H1 (cell line): Measurements from ENCODE around the gene HMGB1. TPM values are rescaled to one million over a fixed set of nuclear protein-coding genes. Genes with fewer than 3 reads are reported as not detected.

Source experiments
- BRCA1 ChIP-seq: IDR thresholded peaks from 2 replicates; pipeline ENCODE4 v1.6.1; 2012; ENCODE audit warnings: low read depth, low read length, improper control_type of control experiment
- CBX8 ChIP-seq: fragments of 300-800, 300-1000 bp; sonication (generic); IDR thresholded peaks from 2 replicates; pipeline ENCODE4 v1.7.1; 2016; ENCODE audit warnings: low read depth, low read length, borderline replicate concordance
- HDAC2 ChIP-seq, 2 experiments: fragments of 300-600 bp in 1 of 2; sonication (generic) in 1 of 2; IDR thresholded peaks; 2 replicates each; pipeline ENCODE4 v1.6.1; 2011 to 2012; ENCODE audit warnings: low read depth in 2 of 2, low read length in 2 of 2, mild to moderate bottlenecking in 2 of 2, moderate library complexity in 2 of 2, borderline replicate concordance in 1 of 2, inconsistent platforms in 1 of 2
- JUN ChIP-seq: IDR thresholded peaks from 2 replicates; pipeline ENCODE4 v1.6.1; 2011; ENCODE audit warnings: low read depth, mild to moderate bottlenecking, improper control_type of control experiment, low read length
- KDM4A ChIP-seq: IDR thresholded peaks from one replicate; pipeline ENCODE4 v1.7.1; 2012; ENCODE audit warnings: low read depth, mild to moderate bottlenecking, moderate library complexity, low read length, inconsistent platforms; ENCODE audit not compliant: severe bottlenecking
- KDM5A ChIP-seq: fragments of 200-600 bp; IDR thresholded peaks from 2 replicates; pipeline ENCODE4 v1.7.1; 2012; ENCODE audit warnings: mild to moderate bottlenecking, low read length, inconsistent platforms, mixed read lengths
- NANOG ChIP-seq: IDR thresholded peaks from 2 replicates; pipeline ENCODE4 v1.6.1; 2011; ENCODE audit warnings: low read length, low read depth, mild to moderate bottlenecking, inconsistent platforms; ENCODE audit not compliant: insufficient read depth, poor library complexity, severe bottlenecking
- POLR2AphosphoS5 ChIP-seq: IDR thresholded peaks from 2 replicates; pipeline ENCODE4 v1.6.1; 2011; ENCODE audit warnings: low read depth, low read length
- RNF2 ChIP-seq: fragments of 200-900, 300-1000 bp; sonication (generic); IDR thresholded peaks from 2 replicates; pipeline ENCODE4 v1.7.1; 2016; ENCODE audit warnings: borderline replicate concordance, low read depth, mild to moderate bottlenecking, antibody characterized with exemption, low read length; ENCODE audit not compliant: poor library complexity, severe bottlenecking; ENCODE audit errors: missing control alignments
- RXRA ChIP-seq: IDR thresholded peaks from 2 replicates; pipeline ENCODE4 v1.6.1; 2011; ENCODE audit warnings: low read depth, mild to moderate bottlenecking, low read length, moderate library complexity; ENCODE audit not compliant: insufficient read depth
- SAP30 ChIP-seq: fragments of 300-600 bp; sonication (generic); IDR thresholded peaks from 2 replicates; pipeline ENCODE4 v1.7.1; 2012; ENCODE audit warnings: low read length, moderate library complexity, mild to moderate bottlenecking, inconsistent platforms; ENCODE audit not compliant: insufficient read depth, insufficient replicate concordance
- SIRT6 ChIP-seq: IDR thresholded peaks from one replicate; pipeline ENCODE4 v1.7.1; 2012; ENCODE audit warnings: low read length, inconsistent platforms
- SP1 ChIP-seq: IDR thresholded peaks from 2 replicates; pipeline ENCODE4 v1.6.1; 2011; ENCODE audit warnings: low read depth, low read length
- SP2 ChIP-seq: IDR thresholded peaks from 2 replicates; pipeline ENCODE4 v1.6.1; 2012; ENCODE audit warnings: mild to moderate bottlenecking, low read length, inconsistent platforms
- SP4 ChIP-seq: IDR thresholded peaks from 2 replicates; pipeline ENCODE4 v1.6.1; 2012; ENCODE audit warnings: low read length, inconsistent platforms
- SUZ12 ChIP-seq: fragments of 200-600 bp; sonication (generic); IDR thresholded peaks from 2 replicates; pipeline ENCODE4 v1.6.1; 2012; ENCODE audit warnings: mild to moderate bottlenecking, inconsistent platforms, low read length, moderate library complexity, mixed read lengths
- TAF1 ChIP-seq: IDR thresholded peaks from 2 replicates; pipeline ENCODE4 v1.6.1; 2011; ENCODE audit warnings: mild to moderate bottlenecking, low read depth, low read length
- polyA plus RNA-seq, 7 experiments: library from polyadenylated mRNA; depleted of rRNA in 3 of 7; stranded (reverse) in 5 of 7; unstranded in 2 of 7; fragments of >200 nt in 5 of 7; fragments of 200-250 nt in 2 of 7; gene quantifications; 1 replicate in 5 of 7; 2 replicates in 1 of 7; 4 replicates in 1 of 7; pipeline versions ENCODE4 v1.2.1 to v1.2.3, GENCODE V29; 2011 to 2013; ENCODE audit warnings: missing spikeins in 2 of 7, mixed read lengths in 2 of 7
- total RNA-seq: library from RNA; stranded (reverse); fragmentation: NEBNext Ultra II Directional; extraction: Animal tissue kit (Norgen Biotek cat#: 25700); gene quantifications from 2 replicates; pipeline ENCODE4 v1.2.1, GENCODE V29; 2021
- TF ChIP-seq, protein P1 (sequence below): IDR thresholded peaks from 2 replicates; pipeline ENCODE4 v1.6.1; 2011; ENCODE audit warnings: low read length, improper control_type of control experiment
- TF ChIP-seq, protein P2 (sequence below), 3 experiments: IDR thresholded peaks; 1 replicate in 2 of 3; 2 replicates in 1 of 3; pipeline versions ENCODE4 v1.5.1 to v1.6.1; 2011; ENCODE audit warnings: low read length in 3 of 3, mild to moderate bottlenecking in 3 of 3, inconsistent platforms in 2 of 3, low read depth in 1 of 3, moderate library complexity in 1 of 3; ENCODE audit not compliant: insufficient read depth in 1 of 3; ENCODE audit errors: control extremely low read depth in 1 of 3

The HMGB1 gene
- total and polyA plus RNA-seq, 2 of the 8 experiments (the other 6 are each of a cell fraction or from before 2014, with no cell fraction given) = 123 to 776 TPM

GRCh38 chr13:30464496-30465342, 1.0 kb downstream of the HMGB1 start (continued):
- TF ChIP-seq SP1 = no peak
- no peak for TF ChIP-seq SP2
- TF ChIP-seq CBX8 = no peak
- no peak for TF ChIP-seq SUZ12
- peak; percentile 72 for TF ChIP-seq POLR2AphosphoS5
- no peak for TF ChIP-seq RNF2
- TF ChIP-seq KDM5A = no peak
- no peak for TF ChIP-seq JUN
- TF ChIP-seq SP4 = no peak
- no peak for TF ChIP-seq SIRT6
- TF ChIP-seq, protein P1, sequence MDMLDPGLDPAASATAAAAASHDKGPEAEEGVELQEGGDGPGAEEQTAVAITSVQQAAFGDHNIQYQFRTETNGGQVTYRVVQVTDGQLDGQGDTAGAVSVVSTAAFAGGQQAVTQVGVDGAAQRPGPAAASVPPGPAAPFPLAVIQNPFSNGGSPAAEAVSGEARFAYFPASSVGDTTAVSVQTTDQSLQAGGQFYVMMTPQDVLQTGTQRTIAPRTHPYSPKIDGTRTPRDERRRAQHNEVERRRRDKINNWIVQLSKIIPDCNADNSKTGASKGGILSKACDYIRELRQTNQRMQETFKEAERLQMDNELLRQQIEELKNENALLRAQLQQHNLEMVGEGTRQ = no peak
- TF ChIP-seq KDM4A = peak; percentile 13
- TF ChIP-seq TAF1 = peak; percentile 67; the same call in 1 of the 2 replicates
- no peak for TF ChIP-seq NANOG
- no peak for TF ChIP-seq BRCA1
- no peak for TF ChIP-seq HDAC2 (IDR thresholded peaks at IDR 0.05; ENCODE audit: borderline replicate concordance in 1 of 2, low read depth in 2 of 2, low read length in 2 of 2)
- TF ChIP-seq, protein P2, sequence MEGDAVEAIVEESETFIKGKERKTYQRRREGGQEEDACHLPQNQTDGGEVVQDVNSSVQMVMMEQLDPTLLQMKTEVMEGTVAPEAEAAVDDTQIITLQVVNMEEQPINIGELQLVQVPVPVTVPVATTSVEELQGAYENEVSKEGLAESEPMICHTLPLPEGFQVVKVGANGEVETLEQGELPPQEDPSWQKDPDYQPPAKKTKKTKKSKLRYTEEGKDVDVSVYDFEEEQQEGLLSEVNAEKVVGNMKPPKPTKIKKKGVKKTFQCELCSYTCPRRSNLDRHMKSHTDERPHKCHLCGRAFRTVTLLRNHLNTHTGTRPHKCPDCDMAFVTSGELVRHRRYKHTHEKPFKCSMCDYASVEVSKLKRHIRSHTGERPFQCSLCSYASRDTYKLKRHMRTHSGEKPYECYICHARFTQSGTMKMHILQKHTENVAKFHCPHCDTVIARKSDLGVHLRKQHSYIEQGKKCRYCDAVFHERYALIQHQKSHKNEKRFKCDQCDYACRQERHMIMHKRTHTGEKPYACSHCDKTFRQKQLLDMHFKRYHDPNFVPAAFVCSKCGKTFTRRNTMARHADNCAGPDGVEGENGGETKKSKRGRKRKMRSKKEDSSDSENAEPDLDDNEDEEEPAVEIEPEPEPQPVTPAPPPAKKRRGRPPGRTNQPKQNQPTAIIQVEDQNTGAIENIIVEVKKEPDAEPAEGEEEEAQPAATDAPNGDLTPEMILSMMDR (IDR thresholded peaks at IDR 0.05; ENCODE audit: control extremely low read depth in 1 of 3, insufficient read depth in 1 of 3, low read depth in 1 of 3, low read length in 3 of 3) = no peak
- no peak for TF ChIP-seq RXRA
- TF ChIP-seq SAP30 = no peak
